NCI-H146 treated with DMSO at 0.1 percent for 48 hours (cell line): ENCODE data around the gene TRIM63.
"Not testable (repeated sequence)": the region's sequence is repeated elsewhere in the genome, so short reads cannot be mapped to it uniquely, and the experiment has no call there.

Experiments used
- DNase-seq: peaks from one replicate; lab custom pipeline; 2025; ENCODE audit not compliant: unreplicated experiment; lab: John Stamatoyannopoulos, UW

The TRIM63 gene

GRCh38 chr1:26067432-26067911 is at the start of gene TRIM63:
TRIM63 (minus strand) TSS chr1:26067630; CDS start chr1:26067494, 136 bp downstream.
- no peak for DNase-seq

- DNase-seq, result no peak
These were observed 46.9 kb upstream of the TRIM63 start for GRCh38 chr1:26114165-26114927.

GRCh38 chr1:26112407-26112775 is 45.0 kb upstream of the TRIM63 start:
- no peak for DNase-seq

- DNase-seq, result peak; percentile 61
These were observed 44.3 kb upstream of the TRIM63 start, which contains the start of gene PDIK1L for GRCh38 chr1:26111530-26112406. PDIK1L (plus strand) TSS chr1:26111824; CDS start chr1:26114309, 2,485 bp downstream.

GRCh38 chr1:26110731-26111529 is 43.5 kb upstream of the TRIM63 start:
- DNase-seq, result peak; percentile 41

- no peak for DNase-seq
These were observed 42.1 kb upstream of the TRIM63 start for GRCh38 chr1:26109229-26110164.

- not testable (repeated sequence) for DNase-seq
These were observed 37.8 kb upstream of the TRIM63 start for GRCh38 chr1:26105226-26105548.

GRCh38 chr1:26102526-26102925 is 35.1 kb upstream of the TRIM63 start:
- no peak for DNase-seq

GRCh38 chr1:26102119-26102518 is 34.7 kb upstream of the TRIM63 start:
- no peak for DNase-seq

GRCh38 chr1:26100204-26100603 is 32.8 kb upstream of the TRIM63 start:
- not testable (repeated sequence) for DNase-seq

GRCh38 chr1:26099780-26100179 is 32.4 kb upstream of the TRIM63 start:
- no peak for DNase-seq

- no peak for DNase-seq
These were observed 31.2 kb upstream of the TRIM63 start for GRCh38 chr1:26098602-26099001.

- no peak for DNase-seq
These were observed 30.3 kb upstream of the TRIM63 start for GRCh38 chr1:26097696-26098095.

GRCh38 chr1:26096471-26096870 is 29.0 kb upstream of the TRIM63 start:
- no peak for DNase-seq

- DNase-seq, result peak; percentile 33
These were observed 27.4 kb upstream of the TRIM63 start for GRCh38 chr1:26094677-26095383.

GRCh38 chr1:26094076-26094669 is 26.7 kb upstream of the TRIM63 start:
- no peak for DNase-seq

- not testable (repeated sequence) for DNase-seq
These were observed 26.1 kb upstream of the TRIM63 start for GRCh38 chr1:26093569-26093968.

GRCh38 chr1:26092422-26092821 is 25.0 kb upstream of the TRIM63 start:
- no peak for DNase-seq

GRCh38 chr1:26090893-26091292 is 23.5 kb upstream of the TRIM63 start:
- no peak for DNase-seq
